ENCODE measurements around the gene KTN1.

Gene KTN1

GRCh38 chr14:55706893-55707292 lies 126.9 kb downstream of the KTN1 start:
- in situ Hi-C loops (cut with HindIII; ENCODE audit: low sequenced_read_pairs) = no loop called here

DNA sequence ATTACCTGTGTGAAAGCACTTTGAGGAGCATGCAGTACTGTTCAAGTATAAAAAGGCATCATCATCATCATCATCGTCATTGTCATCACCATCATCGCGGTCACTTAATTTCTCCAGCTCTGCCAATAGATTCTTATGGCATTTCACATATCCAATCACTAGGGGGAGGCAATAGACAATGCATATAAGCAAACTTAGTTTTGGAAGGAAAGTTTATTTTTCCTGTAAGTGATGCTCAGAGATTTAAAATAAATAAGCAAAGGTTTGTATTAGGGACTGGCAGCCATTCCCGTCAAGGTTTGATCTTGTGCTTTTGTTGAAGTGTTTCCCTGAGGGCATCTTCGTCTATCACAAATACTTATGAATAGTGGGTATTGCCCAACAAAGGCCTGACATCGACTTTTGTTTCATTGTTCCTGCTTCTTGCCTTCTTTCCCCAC lies 127.4 kb downstream of the KTN1 start:
- in situ Hi-C loops (cut with HindIII; ENCODE audit: low sequenced_read_pairs) = no loop called here

DNA sequence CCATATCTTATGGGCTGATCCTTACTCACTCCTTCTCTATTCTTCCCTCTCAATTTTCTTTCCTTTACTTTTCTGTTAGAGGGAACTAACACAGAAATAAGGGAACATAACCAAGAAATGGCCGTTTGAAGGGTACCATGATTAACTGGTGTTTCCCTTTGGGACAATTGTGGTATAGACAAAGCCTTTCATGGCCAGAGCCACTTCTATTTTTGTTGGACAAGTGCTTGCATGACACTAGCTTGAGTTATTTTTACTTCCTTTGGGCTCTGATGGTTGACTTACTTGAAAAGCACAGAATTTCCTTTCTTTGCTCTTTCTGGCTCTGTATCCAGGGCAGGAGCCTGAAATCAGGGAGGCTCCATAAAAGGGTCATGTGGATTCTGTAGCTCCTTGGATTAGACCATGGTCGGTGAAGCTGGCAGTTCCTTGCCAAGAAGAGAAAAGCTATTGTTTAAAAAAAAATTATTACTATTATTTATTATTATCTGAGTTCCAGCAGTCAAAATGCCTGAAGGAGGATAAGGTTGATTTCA lies 130.6 kb downstream of the KTN1 start:
- in situ Hi-C loops (cut with HindIII; ENCODE audit: low sequenced_read_pairs) = no loop called here

GRCh38 chr14:55711175-55711811 lies 131.3 kb downstream of the KTN1 start:
- in situ Hi-C loops (cut with HindIII; ENCODE audit: low sequenced_read_pairs) = no loop called here

DNA sequence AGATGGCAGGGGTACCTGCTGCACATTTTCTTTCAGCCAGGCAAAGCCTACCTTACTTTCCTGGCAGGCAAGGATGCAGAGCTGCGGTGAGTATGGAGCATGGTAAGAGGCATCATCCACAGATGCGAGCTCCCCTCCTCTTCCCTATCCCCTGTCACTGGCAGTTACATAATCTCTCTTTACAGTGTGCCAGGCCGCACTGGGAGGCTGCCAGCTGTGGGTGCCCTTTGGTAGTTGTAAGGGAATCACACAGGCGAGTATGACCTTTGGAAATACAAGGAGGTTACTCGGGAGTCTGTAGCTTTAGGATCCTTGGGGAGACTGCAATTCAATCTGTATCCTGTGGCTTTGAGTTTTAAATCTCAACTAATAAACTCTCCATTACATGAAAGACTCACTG lies 132.5 kb downstream of the KTN1 start:
- in situ Hi-C loops (cut with HindIII; ENCODE audit: low sequenced_read_pairs) = no loop called here

GRCh38 chr14:55713486-55713885 lies 133.5 kb downstream of the KTN1 start:
- in situ Hi-C loops (cut with HindIII; ENCODE audit: low sequenced_read_pairs) = no loop called here

- in situ Hi-C loops (cut with HindIII; ENCODE audit: low sequenced_read_pairs) = no loop called here
Observed at GRCh38 chr14:55715889-55716288, 135.9 kb downstream of the KTN1 start.

DNA sequence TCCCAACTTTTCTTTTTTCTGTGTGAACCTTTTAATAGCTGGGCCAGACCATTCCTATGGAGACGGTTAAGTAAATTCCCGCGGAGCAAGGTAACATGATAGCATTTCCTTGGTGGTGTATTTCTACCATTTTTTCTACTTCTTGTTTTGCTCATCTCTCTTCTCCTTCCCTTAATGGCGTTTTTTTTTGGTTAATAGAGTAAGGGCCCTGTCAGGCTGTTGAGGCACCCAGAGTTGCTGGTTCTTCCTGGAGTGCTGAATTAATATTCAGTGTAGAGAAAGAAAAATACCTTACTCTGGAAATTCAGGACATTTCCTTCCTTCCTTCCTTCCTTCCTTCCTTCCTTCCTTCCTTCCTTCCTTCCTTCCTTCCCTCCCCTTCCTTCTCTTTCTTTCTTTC lies 137.6 kb downstream of the KTN1 start:
- in situ Hi-C loops (cut with HindIII; ENCODE audit: low sequenced_read_pairs) = no loop called here

GRCh38 chr14:55718551-55718950 lies 138.5 kb downstream of the KTN1 start:
- in situ Hi-C loops (cut with HindIII; ENCODE audit: low sequenced_read_pairs) = no loop called here

DNA sequence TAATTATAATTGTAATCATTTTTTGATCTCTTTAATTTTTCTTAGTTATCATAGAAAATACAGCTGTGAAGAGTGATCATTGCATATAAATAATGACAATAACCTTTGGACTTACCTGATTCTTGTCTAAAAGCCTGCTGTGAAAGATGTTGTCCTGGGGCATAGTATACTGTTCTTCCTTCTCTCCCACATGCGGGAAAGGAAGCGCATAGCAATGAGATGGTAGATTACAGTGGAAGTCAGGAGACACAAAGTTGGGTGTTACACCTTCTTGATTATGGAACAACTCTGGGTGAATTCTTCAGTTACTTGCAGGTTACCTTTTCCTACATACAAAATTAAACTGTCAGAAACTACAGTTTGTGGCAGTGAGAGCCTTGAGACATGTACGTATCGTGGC lies 140.8 kb downstream of the KTN1 start:
- in situ Hi-C loops (cut with HindIII; ENCODE audit: low sequenced_read_pairs) = no loop called here

GRCh38 chr14:55721353-55721752 lies 141.3 kb downstream of the KTN1 start:
- in situ Hi-C loops (cut with HindIII; ENCODE audit: low sequenced_read_pairs) = no loop called here

DNA sequence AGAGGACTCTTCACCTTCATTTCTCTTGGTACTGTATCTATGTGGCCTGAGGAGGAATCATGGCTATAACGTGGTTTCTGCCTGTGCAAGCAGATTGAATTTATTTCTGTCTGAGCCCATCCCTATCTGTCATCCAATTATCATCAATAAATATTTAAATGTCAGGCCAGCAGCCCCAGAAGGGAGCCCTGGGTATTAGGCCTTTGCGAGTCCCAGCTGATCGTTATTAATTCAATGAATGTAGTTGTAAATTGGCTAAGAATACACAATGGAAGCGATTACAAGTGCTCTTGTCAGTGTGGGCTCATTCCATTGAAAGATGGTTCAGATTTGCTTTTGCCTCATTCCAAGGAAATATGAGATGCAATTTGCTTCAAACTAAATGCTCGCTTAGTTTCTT lies 142.0 kb downstream of the KTN1 start:
- in situ Hi-C loops (cut with HindIII; ENCODE audit: low sequenced_read_pairs) = no loop called here

DNA sequence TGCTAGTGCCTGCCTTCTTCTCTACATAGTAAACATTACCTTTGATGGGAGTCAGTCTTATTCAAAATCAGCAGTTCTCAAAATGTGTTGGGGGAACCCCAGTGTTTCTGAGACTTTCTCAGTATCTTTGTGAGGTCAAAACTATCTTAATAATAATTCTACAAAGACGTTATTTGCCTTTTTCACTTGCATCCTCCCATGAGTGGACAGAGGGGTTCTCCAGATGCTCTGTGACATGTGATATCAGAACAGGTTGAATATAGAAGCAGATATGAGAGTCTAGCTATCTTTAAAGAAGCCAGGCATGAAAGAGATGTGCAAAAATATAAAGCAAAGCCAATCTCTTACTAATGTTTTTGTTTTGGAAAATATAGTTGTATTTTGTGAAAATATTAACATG lies 144.7 kb downstream of the KTN1 start:
- in situ Hi-C loops (cut with HindIII; ENCODE audit: low sequenced_read_pairs) = loop anchor here (25.0 kb wide), 1 partner anchor 738 kb away; no protein-coding TSS in a partner anchor

- in situ Hi-C loops (cut with HindIII; ENCODE audit: low sequenced_read_pairs) = loop anchor here (25.0 kb wide), 1 partner anchor 732 kb away; no protein-coding TSS in a partner anchor
Observed at GRCh38 chr14:55730592-55731310, 150.7 kb downstream of the KTN1 start.

GRCh38 chr14:55731311-55731872 lies 151.4 kb downstream of the KTN1 start:
- in situ Hi-C loops (cut with HindIII; ENCODE audit: low sequenced_read_pairs) = loop anchor here (25.0 kb wide), 1 partner anchor 731 kb away; no protein-coding TSS in a partner anchor

DNA sequence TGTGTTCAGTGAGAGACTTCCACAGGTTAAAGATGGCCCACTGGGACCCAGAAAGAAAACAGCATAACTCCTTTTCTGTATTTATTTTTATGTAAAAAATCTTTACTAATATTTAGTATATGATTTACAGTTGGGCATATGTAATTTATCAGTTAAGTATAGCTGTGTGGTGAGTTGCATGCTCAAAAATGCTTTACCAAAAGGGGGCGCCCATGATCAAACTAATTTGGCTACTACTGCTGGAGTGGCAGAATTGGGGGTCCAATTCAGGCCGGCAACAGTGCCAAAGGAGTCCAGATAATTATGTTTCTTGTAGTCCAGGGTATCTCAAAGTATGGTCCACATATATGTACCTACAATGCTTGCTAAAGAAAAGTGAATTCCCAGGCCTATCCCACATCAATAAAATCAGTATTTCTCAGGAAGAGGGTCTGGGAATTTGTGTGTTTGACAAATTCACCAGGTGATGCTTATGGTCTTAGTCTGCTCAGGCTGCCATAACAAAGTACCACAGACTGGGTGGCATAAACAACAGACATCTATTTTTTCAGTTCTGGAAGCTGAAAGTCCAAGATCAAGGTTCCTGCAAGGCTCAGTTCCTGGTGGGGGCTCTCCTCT lies 152.0 kb downstream of the KTN1 start:
- in situ Hi-C loops (cut with HindIII; ENCODE audit: low sequenced_read_pairs) = loop anchor here (25.0 kb wide), 1 partner anchor 730 kb away; no protein-coding TSS in a partner anchor

DNA sequence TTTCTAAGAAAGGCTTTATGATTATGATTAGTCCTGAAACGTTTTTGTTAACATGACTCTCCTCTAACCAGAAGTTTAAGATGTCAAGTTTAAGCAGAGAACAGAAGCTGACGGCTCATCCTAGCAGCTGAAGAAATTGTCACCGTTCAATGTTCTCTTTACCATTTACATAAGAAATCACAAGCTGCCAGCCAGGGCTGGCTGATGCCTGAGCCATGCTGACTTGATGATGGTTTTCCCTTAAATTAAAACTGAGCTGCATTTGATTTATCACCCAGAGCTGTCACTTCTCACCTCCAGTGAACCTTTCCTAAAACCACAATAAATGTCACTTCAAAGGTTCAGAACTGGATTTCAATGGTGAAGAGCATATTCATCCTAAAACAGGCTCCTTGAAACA lies 153.6 kb downstream of the KTN1 start:
- in situ Hi-C loops (cut with HindIII; ENCODE audit: low sequenced_read_pairs) = loop anchor here (25.0 kb wide), 1 partner anchor 729 kb away; no protein-coding TSS in a partner anchor
